H9 (cell line): Measurements from ENCODE around the gene PRPF8. TPM values are rescaled to one million over a fixed set of nuclear protein-coding genes. Genes with fewer than 3 reads are reported as not detected.

ENCODE experiments used
- DNase-seq: peaks from one replicate; pipeline ENCODE4 v3.0.0-alpha.2; 2017
- H2AFZ ChIP-seq: one replicate; pipeline ENCODE4 v1.6.1; 2013; ENCODE audit warnings: mild to moderate bottlenecking, low read length, control low read depth, moderate library complexity
- H2AK5ac ChIP-seq: 2 replicates; pipeline ENCODE4 v1.6.1; 2013; ENCODE audit warnings: low read length, control low read depth, mixed read lengths; ENCODE audit not compliant: insufficient read length
- H2BK120ac ChIP-seq: one replicate; pipeline ENCODE4 v1.6.1; 2013; ENCODE audit warnings: low read depth, mild to moderate bottlenecking, low read length, control low read depth, inconsistent platforms; ENCODE audit not compliant: poor library complexity, severe bottlenecking
- H2BK12ac ChIP-seq: 2 replicates; pipeline ENCODE4 v1.6.1; 2013; ENCODE audit warnings: low read length, control low read depth, mixed read lengths, low read depth; ENCODE audit not compliant: insufficient read length
- H2BK15ac ChIP-seq: 2 replicates; pipeline ENCODE4 v1.6.1; 2013; ENCODE audit warnings: low read depth, low read length, control low read depth
- H2BK20ac ChIP-seq: one replicate; pipeline ENCODE4 v1.6.1; 2013; ENCODE audit warnings: low read depth, mild to moderate bottlenecking, low read length, control low read depth, inconsistent platforms; ENCODE audit not compliant: poor library complexity, severe bottlenecking
- H2BK5ac ChIP-seq: 2 replicates; pipeline ENCODE4 v1.6.1; 2013; ENCODE audit warnings: low read length, control low read depth, mixed read lengths; ENCODE audit not compliant: insufficient read length
- H3K14ac ChIP-seq: 2 replicates; pipeline ENCODE4 v1.6.1; 2013; ENCODE audit warnings: low read length, control low read depth; ENCODE audit not compliant: insufficient read depth
- H3K18ac ChIP-seq: 2 replicates; pipeline ENCODE4 v1.6.1; 2013; ENCODE audit warnings: low read depth, mild to moderate bottlenecking, mixed read lengths, low read length, control low read depth; ENCODE audit not compliant: insufficient read length
- H3K23ac ChIP-seq: 2 replicates; pipeline ENCODE4 v1.6.1; 2013; ENCODE audit warnings: low read length, control low read depth, mixed read lengths, low read depth; ENCODE audit not compliant: insufficient read length
- H3K23me2 ChIP-seq: 2 replicates; pipeline ENCODE4 v1.6.1; 2013; ENCODE audit warnings: low read depth, mild to moderate bottlenecking, mixed read lengths, low read length, control low read depth; ENCODE audit not compliant: insufficient read length, poor library complexity, severe bottlenecking
- H3K27ac ChIP-seq: 2 replicates; pipeline ENCODE4 v1.5.1; 2013; ENCODE audit warnings: low read length, control low read depth, mixed read lengths, low read depth; ENCODE audit not compliant: insufficient read length
- H3K27me3 ChIP-seq: 2 replicates; pipeline ENCODE4 v1.6.1; 2013; ENCODE audit warnings: low read length, control low read depth, inconsistent platforms; ENCODE audit not compliant: insufficient read depth
- H3K4ac ChIP-seq: 2 replicates; pipeline ENCODE4 v1.6.1; 2013; ENCODE audit warnings: low read depth, mild to moderate bottlenecking, control low read depth, inconsistent platforms, low read length, moderate library complexity
- H3K4me1 ChIP-seq: 2 replicates; pipeline ENCODE4 v1.6.1; 2013; ENCODE audit warnings: low read length, control low read depth, inconsistent platforms; ENCODE audit not compliant: insufficient read depth
- H3K4me2 ChIP-seq: 2 replicates; pipeline ENCODE4 v1.6.1; 2013; ENCODE audit warnings: low read length, control low read depth, mixed read lengths; ENCODE audit not compliant: insufficient read length, insufficient read depth
- H3K56ac ChIP-seq: 2 replicates; pipeline ENCODE4 v1.6.1; 2013; ENCODE audit warnings: low read depth, mild to moderate bottlenecking, mixed read lengths, low read length, control low read depth; ENCODE audit not compliant: insufficient read length
- H3K79me1 ChIP-seq: 2 replicates; pipeline ENCODE4 v1.6.1; 2013; ENCODE audit warnings: low read depth, mild to moderate bottlenecking, moderate library complexity, low read length, control low read depth, inconsistent platforms; ENCODE audit not compliant: insufficient read depth, poor library complexity, severe bottlenecking
- H3K79me2 ChIP-seq: 2 replicates; pipeline ENCODE4 v1.6.1; 2013; ENCODE audit warnings: low read length, control low read depth, inconsistent platforms; ENCODE audit not compliant: insufficient read depth
- H3K9ac ChIP-seq: 2 replicates; pipeline ENCODE4 v1.6.1; 2013; ENCODE audit warnings: low read length, control low read depth, mixed read lengths; ENCODE audit not compliant: insufficient read length; ENCODE audit errors: extremely low read depth
- H3K9me3 ChIP-seq: one replicate; pipeline ENCODE4 v1.6.1; 2013; ENCODE audit warnings: low read depth, low read length, inconsistent platforms; ENCODE audit not compliant: control insufficient read depth
- H3T11ph ChIP-seq: one replicate; pipeline ENCODE4 v1.6.1; 2013; ENCODE audit warnings: mild to moderate bottlenecking, low read length, control low read depth, inconsistent platforms
- H4K20me1 ChIP-seq: one replicate; pipeline ENCODE4 v1.6.1; 2013; ENCODE audit not compliant: control insufficient read depth, insufficient read length, insufficient read depth
- H4K5ac ChIP-seq: 2 replicates; pipeline ENCODE4 v1.6.1; 2013; ENCODE audit warnings: low read depth, mild to moderate bottlenecking, mixed read lengths, low read length, control low read depth; ENCODE audit not compliant: insufficient read length
- H4K8ac ChIP-seq: replicated peaks from 2 replicates; pipeline ENCODE4 v1.6.1; 2013; ENCODE audit warnings: low read length, control low read depth, mixed read lengths, low read depth; ENCODE audit not compliant: insufficient read length
- H4K91ac ChIP-seq: 2 replicates; pipeline ENCODE4 v1.6.1; 2013; ENCODE audit warnings: low read depth, mild to moderate bottlenecking, moderate library complexity, mixed read lengths, low read length, control low read depth; ENCODE audit not compliant: insufficient read length
- H3K27ac Mint-ChIP-seq, 3 experiments: 2 replicates in 2 of 3; 3 replicates in 1 of 3; pipeline ENCODE4 v1.8.0; 2020 to 2021; ENCODE audit warnings: mixed read lengths in 3 of 3, mild to moderate bottlenecking in 1 of 3, moderate library complexity in 1 of 3
- H3K27me3 Mint-ChIP-seq: 2 replicates; pipeline ENCODE4 v1.8.0; 2021; ENCODE audit warnings: low read depth, mild to moderate bottlenecking, moderate library complexity, mixed read lengths
- H3K36me3 Mint-ChIP-seq, 3 experiments: 2 replicates in 2 of 3; 3 replicates in 1 of 3; pipeline ENCODE4 v1.8.0; 2020 to 2021; ENCODE audit warnings: low read depth in 3 of 3, mixed read lengths in 3 of 3; ENCODE audit not compliant: insufficient read depth in 1 of 3
- H3K4me1 Mint-ChIP-seq, 2 experiments: 2 replicates each; pipeline ENCODE4 v1.8.0; 2020; ENCODE audit warnings: mixed read lengths in 2 of 2
- H3K4me3 Mint-ChIP-seq, 2 experiments: 2 replicates in 1 of 2; 3 replicates in 1 of 2; pipeline ENCODE4 v1.8.0; 2020 to 2021; ENCODE audit warnings: mild to moderate bottlenecking in 2 of 2, mixed read lengths in 2 of 2, moderate library complexity in 1 of 2
- H3K9me3 Mint-ChIP-seq, 2 experiments: 2 replicates in 1 of 2; 3 replicates in 1 of 2; pipeline ENCODE4 v1.8.0; 2020; ENCODE audit warnings: mild to moderate bottlenecking in 2 of 2, mixed read lengths in 2 of 2, moderate library complexity in 1 of 2
- CTCF ChIP-seq: fragments of 200-600 bp; sonication (generic); conservative IDR thresholded peaks from 3 replicates; pipeline ENCODE4 v1.8.0; 2021; ENCODE audit warnings: antibody characterized with exemption, mild to moderate bottlenecking
- WGBS: extraction: QIAGEN DNeasy Blood & Tissue Kit; methylation state at CpG from one replicate; pipeline ENCODE4 v1.1.7; 2013; ENCODE audit warnings: missing lambda C conversion rate, low lambda C conversion rate, mixed read lengths; ENCODE audit not compliant: insufficient read length; ENCODE audit errors: extremely low coverage; 5-methylcytosine and 5-hydroxymethylcytosine counted together
- total RNA-seq: library from RNA; stranded (reverse); gene quantifications from 2 replicates; pipeline ENCODE4 v1.2.1, GENCODE V29; 2021

PRPF8 gene
- total RNA-seq, 1 experiment from 2014 or later = 408 TPM

GRCh38 chr17:1713878-1714426 lies 29.3 kb upstream of the PRPF8 start:
- peak; percentile 74 for TF ChIP-seq CTCF

More at GRCh38 chr17:1713878-1714426, 29.3 kb upstream of the PRPF8 start:
- peaks cover 2% of the 10 kb centered on the region; the same call in 1 of the 2 replicates for H3K4me1 ChIP-seq
- no peak overlapping the region for H2BK120ac ChIP-seq
- no peak overlapping the region for H3K4ac ChIP-seq
- peak; percentile 93 for DNase-seq
- no peak overlapping the region for H2BK20ac ChIP-seq
- H3K9me3 Mint-ChIP-seq = no peaks in the 10 kb centered on the region; a peak in 1 of 5 replicates
- H3K4me2 ChIP-seq = peak overlapping the region; percentile 65
- no peak overlapping the region for H4K5ac ChIP-seq
- H3K23me2 ChIP-seq = peaks cover 35% of the 10 kb centered on the region
- no peaks in the 10 kb centered on the region for H3K27me3 ChIP-seq
- no CpG with 5 or more reads among the region's 11 CpGs for WGBS
- no peak overlapping the region for H3K27ac ChIP-seq
- no peaks in the 10 kb centered on the region for H3K79me1 ChIP-seq
- no peak overlapping the region for H4K91ac ChIP-seq
- H4K8ac ChIP-seq = no peak overlapping the region
- no peak overlapping the region for H2BK12ac ChIP-seq
- H3K23ac ChIP-seq = no peak overlapping the region
- H3K79me2 ChIP-seq = no peaks in the 10 kb centered on the region
- peak overlapping the region; percentile 48 to 92 (median 64); a peak in 5 of 7 replicates for H3K27ac Mint-ChIP-seq
- peaks cover 1% of the 10 kb centered on the region; the same call in 1 of the 2 replicates for H3K27me3 Mint-ChIP-seq
- no peak overlapping the region for H2BK5ac ChIP-seq
- H3K9me3 ChIP-seq = no peaks in the 10 kb centered on the region
- no peak overlapping the region for H2BK15ac ChIP-seq
- H3K14ac ChIP-seq = no peak overlapping the region
- H3K4me3 Mint-ChIP-seq = peak overlapping the region; percentile 88 to 94
- H2AFZ ChIP-seq = no peak overlapping the region
- H3K4me1 Mint-ChIP-seq = peaks cover 37 to 40% of the 10 kb centered on the region in 2 experiments
- no peak overlapping the region for H2AK5ac ChIP-seq
- H3K9ac ChIP-seq = no peak overlapping the region
- H3K36me3 Mint-ChIP-seq = peaks cover 0 to 13% (median 2%) of the 10 kb centered on the region in 3 experiments; a peak in 3 of 7 replicates
- no peak overlapping the region for H3K56ac ChIP-seq
- H4K20me1 ChIP-seq = no peaks in the 10 kb centered on the region
- H3K18ac ChIP-seq = no peak overlapping the region
- H3T11ph ChIP-seq = no peak overlapping the region
